Smooth muscle cell (in vitro differentiated cells): ENCODE results near the gene MYOM1. TPM values are rescaled to one million over a fixed set of nuclear protein-coding genes. Genes with fewer than 3 reads are reported as not detected.

Experiments used
- DNase-seq: peaks from one replicate; lab custom pipeline; 2025; ENCODE audit not compliant: unreplicated experiment; lab: John Stamatoyannopoulos, UW
- H2AFZ ChIP-seq: fragments of 200-600 bp; sonication (generic); 2 replicates; pipeline ENCODE4 v1.6.0; 2016; ENCODE audit warnings: antibody characterized with exemption, low read depth, mild to moderate bottlenecking
- H3F3A ChIP-seq: fragments of 200-600 bp; sonication (generic); 2 replicates; pipeline ENCODE4 v1.6.0; 2017; ENCODE audit warnings: antibody characterized with exemption, low read depth
- H3K27ac ChIP-seq: fragments of 200-600 bp; sonication (generic); 2 replicates; pipeline ENCODE4 v1.5.1; 2016; ENCODE audit warnings: low read depth, mild to moderate bottlenecking
- H3K27me3 ChIP-seq: fragments of 200-600 bp; sonication (generic); 2 replicates; pipeline ENCODE4 v1.6.1; 2016; ENCODE audit warnings: low read depth, mild to moderate bottlenecking
- H3K36me3 ChIP-seq: fragments of 200-600 bp; sonication (generic); 2 replicates; pipeline ENCODE4 v1.5.1; 2016; ENCODE audit warnings: low read depth
- H3K4me1 ChIP-seq: fragments of 200-600 bp; sonication (generic); 2 replicates; pipeline ENCODE4 v1.5.1; 2016; ENCODE audit warnings: low read depth
- H3K4me2 ChIP-seq: fragments of 200-600 bp; sonication (generic); 2 replicates; pipeline ENCODE4 v1.6.0; 2016; ENCODE audit warnings: mild to moderate bottlenecking
- H3K4me3 ChIP-seq: fragments of 200-600 bp; sonication (generic); 2 replicates; pipeline ENCODE4 v1.5.1; 2016; ENCODE audit warnings: mild to moderate bottlenecking
- H3K79me2 ChIP-seq: fragments of 200-600 bp; sonication (generic); 2 replicates; pipeline ENCODE4 v1.6.0; 2016; ENCODE audit warnings: low read depth, mild to moderate bottlenecking
- H3K9ac ChIP-seq: fragments of 200-600 bp; sonication (generic); 2 replicates; pipeline ENCODE4 v1.6.0; 2016; ENCODE audit warnings: low read depth
- H3K9me3 ChIP-seq: fragments of 200-600 bp; sonication (generic); replicated peaks from 2 replicates; pipeline ENCODE4 v1.5.1; 2016; ENCODE audit warnings: low read depth
- H4K20me1 ChIP-seq: fragments of 200-600 bp; sonication (generic); 2 replicates; pipeline ENCODE4 v1.6.0; 2016; ENCODE audit warnings: low read depth
- CTCF ChIP-seq: fragments of 200-600 bp; sonication (generic); IDR thresholded peaks from 2 replicates; pipeline ENCODE4 v1.5.1; 2017; ENCODE audit warnings: borderline replicate concordance, mild to moderate bottlenecking, antibody characterized with exemption; ENCODE audit not compliant: insufficient read depth, poor library complexity, severe bottlenecking
- WGBS: methylation state at CpG from one replicate; pipeline ENCODE4 v1.1.7; 2016; ENCODE audit warnings: low lambda C conversion rate; 5-methylcytosine and 5-hydroxymethylcytosine counted together
- polyA plus RNA-seq: library from polyadenylated mRNA; unstranded; fragments of >200 nt; fragmentation: Nextera tagmentation; extraction: Ambion mirVana; gene quantifications from 2 replicates; pipeline ENCODE4 v1.2.1, GENCODE V29; 2016
- total RNA-seq: library from RNA; depleted of rRNA; stranded (reverse); fragments of >200 nt; gene quantifications from 2 replicates; pipeline ENCODE4 v1.2.3, GENCODE V29; 2014

MYOM1 gene
- total and polyA plus RNA-seq, 2 experiments from 2014 or later = 0.40 to 0.87 TPM

GRCh38 chr18:3211236-3211992 lies 8.4 kb downstream of the MYOM1 start:
- no peak overlapping the region for H3K9ac ChIP-seq
- H3F3A ChIP-seq = no peaks in the 10 kb centered on the region
- DNase-seq = no peak
- WGBS = 65% methylated on average over 5 of the region's 5 CpGs
- H3K27ac ChIP-seq = no peak overlapping the region
- H3K4me1 ChIP-seq = peaks cover 8% of the 10 kb centered on the region
- no peaks in the 10 kb centered on the region for H3K36me3 ChIP-seq
- peak overlapping the region; percentile 33 for H3K4me2 ChIP-seq
- no peaks in the 10 kb centered on the region for H4K20me1 ChIP-seq
- no peaks in the 10 kb centered on the region for H3K79me2 ChIP-seq
- H3K27me3 ChIP-seq = no peaks in the 10 kb centered on the region
- H2AFZ ChIP-seq = peak overlapping the region; percentile 31
- H3K4me3 ChIP-seq = no peak overlapping the region
- H3K9me3 ChIP-seq = no peaks in the 10 kb centered on the region
- no peak for TF ChIP-seq CTCF

DNA sequence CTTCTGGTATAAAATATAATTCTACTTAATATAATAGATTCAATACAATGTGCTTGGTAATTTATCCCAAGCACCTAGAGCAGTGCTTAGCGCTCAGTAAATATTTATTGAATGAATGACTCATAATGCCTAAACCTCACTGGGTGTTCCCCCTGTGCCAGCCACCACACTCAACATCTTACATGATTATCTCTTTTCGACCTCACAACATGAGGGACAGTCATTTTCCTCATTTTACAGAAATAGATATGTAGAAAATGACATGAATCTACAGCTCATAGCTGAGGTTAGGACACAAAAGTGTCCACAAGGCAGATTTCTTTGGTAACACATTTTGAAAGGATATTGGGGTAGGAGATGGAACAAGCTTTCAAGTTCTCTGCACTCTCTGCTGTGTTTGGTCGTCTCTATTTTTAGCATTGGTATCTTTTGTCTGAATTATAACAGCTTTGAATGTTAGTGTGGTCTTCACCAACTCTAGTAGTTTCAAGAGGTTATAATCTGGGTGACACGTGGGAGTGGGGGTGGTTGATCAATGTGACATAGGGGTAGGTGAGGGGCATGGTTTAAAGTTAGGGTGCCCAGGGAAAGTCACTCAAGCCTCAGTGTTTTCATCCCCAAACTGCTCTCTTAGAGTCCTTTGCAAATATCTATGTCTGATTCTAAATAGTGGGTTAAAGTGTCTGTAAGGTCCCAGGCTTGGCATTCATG lies 9.8 kb downstream of the MYOM1 start:
- DNase-seq = no peak
- Histone ChIP-seq H3K79me2 (no peaks in the 10 kb centered on the region), H3K4me1 (peaks cover 8% of the 10 kb centered on the region), H2AFZ (no peak overlapping the region), H3K9ac (no peak overlapping the region), H3K27ac (no peak overlapping the region), H3K27me3 (no peaks in the 10 kb centered on the region), H3K4me2 (no peak overlapping the region), H3K36me3 (no peaks in the 10 kb centered on the region), H3F3A (no peaks in the 10 kb centered on the region), H3K4me3 (no peak overlapping the region), H3K9me3 (no peaks in the 10 kb centered on the region), H4K20me1 (no peaks in the 10 kb centered on the region)
- no peak for TF ChIP-seq CTCF
- 89% methylated on average over 4 of the region's 4 CpGs for WGBS

GRCh38 chr18:3207565-3207964 lies 12.2 kb downstream of the MYOM1 start:
- H3K9ac ChIP-seq = no peak overlapping the region
- H3K79me2 ChIP-seq = no peaks in the 10 kb centered on the region
- H3K9me3 ChIP-seq = no peaks in the 10 kb centered on the region
- no peak for TF ChIP-seq CTCF
- no peaks in the 10 kb centered on the region for H3K27me3 ChIP-seq
- no peak overlapping the region for H2AFZ ChIP-seq
- peaks cover 9% of the 10 kb centered on the region for H3K36me3 ChIP-seq
- H3F3A ChIP-seq = no peaks in the 10 kb centered on the region
- H3K4me1 ChIP-seq = peaks cover 8% of the 10 kb centered on the region
- 79% methylated on average over 2 of the region's 2 CpGs for WGBS
- H3K4me2 ChIP-seq = no peak overlapping the region
- H3K27ac ChIP-seq = no peak overlapping the region
- H4K20me1 ChIP-seq = no peaks in the 10 kb centered on the region
- DNase-seq = no peak
- no peak overlapping the region for H3K4me3 ChIP-seq
